Urothelium cell line (cell line): ENCODE data around the gene MAP1S.
A peak's percentile ranks its signal among the peaks of the same experiment; 100 is the strongest.

Experiments used
- DNase-seq: peaks from one replicate; pipeline ENCODE4 v3.0.0; 2011; ENCODE audit warnings: low spot score, mixed read lengths
- FAIRE-seq: peaks from 2 replicates; lab custom pipeline; 2011; peaks lifted over from hg19 to GRCh38; lab: Jason Lieb, UNC

The MAP1S gene

DNA sequence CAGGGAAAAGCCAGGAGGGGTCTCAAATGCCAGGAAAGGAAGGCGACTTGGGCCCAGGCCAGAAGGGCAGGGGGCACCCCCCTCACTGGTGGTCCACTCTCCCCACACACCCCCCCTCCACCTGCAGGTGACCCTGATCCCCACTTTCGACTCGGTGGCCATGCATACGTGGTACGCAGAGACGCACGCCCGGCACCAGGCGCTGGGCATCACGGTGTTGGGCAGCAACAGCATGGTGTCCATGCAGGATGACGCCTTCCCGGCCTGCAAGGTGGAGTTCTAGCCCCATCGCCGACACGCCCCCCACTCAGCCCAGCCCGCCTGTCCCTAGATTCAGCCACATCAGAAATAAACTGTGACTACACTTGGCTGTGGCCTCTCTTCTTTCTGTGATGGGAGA is 14.9 kb downstream of the MAP1S start:
- no peak for DNase-seq
- no peak for FAIRE-seq

DNA sequence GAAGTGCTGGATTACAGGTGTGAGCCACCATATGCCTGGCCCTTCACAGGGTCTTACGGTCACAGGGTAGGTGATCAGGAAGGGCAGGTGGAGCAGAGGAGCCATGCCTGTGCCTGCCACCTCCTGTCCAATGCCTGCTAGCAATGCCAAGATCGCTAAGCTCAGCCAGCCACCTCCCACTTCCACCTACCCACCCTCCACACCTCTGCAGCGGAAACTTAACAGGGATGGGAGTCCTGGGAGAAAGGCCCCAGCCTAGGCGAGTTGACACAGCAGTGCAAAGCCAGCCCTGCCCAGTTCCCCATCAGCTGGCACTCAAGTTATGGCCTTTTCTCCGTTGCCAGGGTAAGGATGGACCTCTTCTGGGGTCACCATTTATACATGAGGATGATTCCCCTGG is 16.1 kb downstream of the MAP1S start:
- DNase-seq (no peak), FAIRE-seq (no peak)

DNA sequence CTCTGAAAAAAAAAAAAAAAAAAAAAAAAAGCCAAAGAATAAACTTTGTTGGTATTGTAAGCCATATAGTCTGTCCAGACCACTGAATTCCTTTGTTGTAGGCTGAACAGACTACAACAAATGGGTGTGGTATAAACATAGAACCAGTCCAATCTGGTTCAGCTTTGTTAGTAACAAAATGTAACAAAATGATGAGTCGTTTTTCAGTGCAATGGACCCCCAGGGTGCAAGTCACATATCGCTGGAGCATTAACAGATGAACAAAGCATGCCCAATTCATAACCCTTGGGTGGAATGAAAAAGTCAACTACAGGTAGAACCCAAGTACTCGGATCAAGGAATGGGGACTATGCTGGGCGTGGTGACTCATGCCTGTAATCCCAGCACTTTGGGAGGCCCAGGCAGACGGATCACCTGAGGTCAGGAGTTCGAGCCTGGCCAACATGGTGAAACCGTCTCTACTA is 18.4 kb downstream of the MAP1S start:
- DNase-seq (no peak), FAIRE-seq (no peak)

DNA sequence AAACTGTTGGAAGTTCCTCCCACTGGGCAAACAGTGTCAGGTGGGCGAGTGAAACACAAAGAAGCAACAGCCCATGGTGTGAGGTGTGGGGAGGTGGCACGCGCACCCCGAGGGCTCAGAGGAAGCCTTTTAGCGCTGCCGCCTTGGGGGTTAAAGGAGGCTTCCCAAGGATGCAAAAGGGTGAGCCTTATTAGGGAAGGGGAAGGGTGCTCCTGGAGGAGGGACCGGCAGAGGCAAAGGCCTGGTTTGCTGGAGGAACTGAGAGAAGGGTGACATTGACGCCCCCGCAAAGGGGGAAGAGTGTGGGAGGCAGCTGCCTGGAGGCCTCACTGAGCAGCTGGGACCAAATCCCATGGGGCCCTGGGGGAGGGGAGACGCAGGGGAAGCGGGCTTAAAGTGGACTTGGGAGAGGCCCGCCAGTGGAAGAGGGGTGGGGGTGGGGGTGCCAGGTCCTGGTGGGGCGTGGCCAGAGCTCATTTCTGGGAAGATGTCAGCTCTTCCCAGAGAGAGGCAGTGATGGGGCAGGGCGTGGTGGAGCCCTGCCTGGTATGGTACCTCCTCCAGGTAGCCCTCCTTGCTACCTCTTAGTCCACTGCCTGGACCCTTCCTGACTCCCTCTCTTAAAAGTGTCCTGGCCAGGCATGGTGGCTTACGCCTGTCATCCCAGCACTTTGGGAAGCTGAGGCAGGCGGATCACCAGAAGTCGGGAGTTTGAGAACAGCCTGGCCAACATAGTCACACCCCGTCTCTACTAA is 20.0 kb downstream of the MAP1S start:
- FAIRE-seq, result no peak
- no peak for DNase-seq

DNA sequence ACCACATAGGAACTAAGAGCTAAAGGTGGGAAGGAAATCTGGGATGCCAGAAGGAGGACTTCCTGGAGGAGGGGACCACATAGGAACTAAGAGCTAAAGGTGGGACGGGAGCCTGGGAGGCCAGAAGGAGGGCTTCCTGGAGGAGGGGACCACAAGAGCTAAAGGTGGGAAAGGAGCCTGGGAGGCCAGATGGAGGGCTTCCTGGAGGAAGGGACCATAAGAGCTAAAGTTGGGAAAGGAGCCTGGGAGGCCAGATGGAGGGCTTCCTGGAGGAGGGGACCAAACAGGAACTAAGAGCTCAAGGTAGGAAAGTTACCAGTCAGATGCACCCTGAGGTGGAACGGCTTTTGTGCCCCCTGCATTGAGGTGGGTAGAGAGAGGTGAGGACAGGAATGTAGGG is 22.2 kb downstream of the MAP1S start:
- no peak for FAIRE-seq
- no peak for DNase-seq

DNA sequence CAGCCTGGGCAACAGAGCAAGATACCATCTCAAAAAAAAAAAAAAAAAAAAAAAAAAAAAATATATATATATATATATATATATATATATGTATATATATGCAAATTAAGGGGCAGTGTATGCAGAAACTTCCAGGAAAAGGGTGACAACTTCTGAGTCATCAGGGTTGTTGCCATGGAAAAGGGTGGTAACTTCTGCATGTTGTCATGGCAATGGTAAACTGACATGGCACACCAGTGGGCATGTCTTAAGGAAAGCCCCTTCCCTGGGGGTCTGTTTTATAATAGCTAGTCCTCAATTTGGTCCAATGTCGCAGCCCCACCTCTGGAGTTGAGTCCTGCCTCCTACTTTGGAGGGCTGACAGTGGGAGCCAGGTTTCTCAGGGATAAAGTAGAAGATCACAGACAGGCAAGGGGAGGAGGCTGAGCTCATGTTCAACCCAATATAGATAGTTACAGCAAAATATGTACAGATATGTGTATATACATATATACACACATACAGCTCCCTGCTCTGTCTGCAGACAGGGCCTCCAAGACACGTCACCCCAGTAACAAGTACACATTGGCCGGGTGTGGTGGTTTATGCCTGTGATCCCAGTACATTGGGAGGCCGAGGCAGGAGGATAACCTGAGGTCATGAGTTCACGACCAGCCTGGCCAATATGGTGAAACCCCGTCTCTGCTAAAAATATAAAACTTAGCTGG is 24.7 kb downstream of the MAP1S start:
- no peak for DNase-seq
- FAIRE-seq, result no peak

DNA sequence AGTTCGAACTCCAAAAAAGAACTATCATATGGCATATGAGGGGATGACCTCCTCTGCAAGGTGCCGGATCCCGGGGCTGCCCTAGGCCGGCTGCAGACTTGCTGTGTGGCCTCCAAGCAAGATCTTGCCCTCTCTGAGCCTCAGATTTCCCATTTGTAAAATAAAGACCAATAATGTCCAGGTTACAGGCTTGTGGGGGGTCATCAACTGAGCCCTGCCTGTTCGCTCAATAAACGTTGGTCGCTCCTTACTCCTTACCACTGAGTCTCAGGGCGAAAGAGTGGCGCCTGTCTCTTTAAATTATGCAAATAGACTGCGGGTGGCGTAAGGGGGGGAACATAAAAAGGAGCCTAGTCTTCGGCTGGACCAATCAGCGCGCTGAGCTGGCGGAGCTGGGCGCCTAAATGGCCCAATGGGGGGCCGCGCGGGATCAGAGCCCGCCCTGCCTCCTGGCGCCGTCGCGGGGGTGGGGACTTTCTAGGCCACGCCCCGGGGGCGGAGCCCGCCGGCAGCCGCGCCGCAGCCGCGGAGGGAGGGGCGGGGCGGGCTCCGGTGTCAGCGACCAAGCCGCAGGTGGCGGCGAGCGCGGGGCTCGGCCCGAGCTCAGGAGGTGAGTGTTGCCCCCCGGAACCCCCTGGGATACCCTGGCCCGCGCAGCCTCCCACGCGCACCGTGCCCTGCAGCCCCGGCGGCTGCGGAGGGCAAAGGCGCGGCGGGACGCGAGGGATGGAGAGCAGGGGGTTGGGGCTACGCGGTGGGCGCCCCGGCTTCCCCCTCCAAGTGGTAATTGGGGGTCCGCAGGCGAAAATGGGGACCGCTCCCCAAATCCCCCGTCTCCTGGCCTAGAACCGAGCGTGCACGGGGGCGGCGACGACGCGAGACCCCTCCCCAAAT is 28.2 kb downstream of the MAP1S start:
- FAIRE-seq, result no peak

DNA sequence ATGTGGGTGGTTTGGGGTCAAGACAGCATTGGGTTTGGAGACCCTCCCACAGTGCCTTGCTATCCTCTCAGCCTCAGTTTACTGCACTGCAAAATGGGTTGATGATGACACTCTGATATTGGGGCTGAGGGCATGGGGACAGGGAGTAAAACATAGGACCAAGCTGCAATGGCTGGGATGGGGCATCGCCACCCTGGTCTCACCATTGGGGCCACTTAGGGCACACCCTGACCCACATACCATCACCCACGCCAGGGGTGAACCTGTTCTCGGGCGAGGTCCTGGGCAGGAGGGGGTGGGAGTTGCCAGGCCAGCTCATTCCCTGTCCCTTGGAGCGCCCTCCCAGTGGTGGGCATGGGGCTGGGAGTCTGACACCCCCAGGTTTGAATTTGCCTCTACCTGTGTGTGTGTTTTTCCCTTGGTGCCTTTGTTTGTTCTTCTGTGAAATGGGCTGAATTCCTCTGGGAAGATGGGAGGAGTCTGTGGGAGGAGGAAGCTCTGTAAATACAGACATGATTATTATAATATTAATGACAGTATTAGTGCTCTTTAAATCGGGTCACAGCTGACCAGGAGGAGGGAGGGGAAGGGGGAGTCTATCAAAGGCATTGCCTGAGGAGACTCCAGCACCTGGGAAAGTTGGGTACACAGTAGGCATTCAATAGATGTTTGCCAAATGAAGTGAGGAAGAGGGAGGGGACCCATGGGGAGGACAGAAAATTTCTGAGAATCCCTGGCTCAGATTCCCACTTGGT is 29.8 kb downstream of the MAP1S start:
- DNase-seq, result no peak
- no peak for FAIRE-seq

More for the DNA sequence above, 28.2 kb downstream of the MAP1S start:
- peak; percentile 96 for DNase-seq

DNA sequence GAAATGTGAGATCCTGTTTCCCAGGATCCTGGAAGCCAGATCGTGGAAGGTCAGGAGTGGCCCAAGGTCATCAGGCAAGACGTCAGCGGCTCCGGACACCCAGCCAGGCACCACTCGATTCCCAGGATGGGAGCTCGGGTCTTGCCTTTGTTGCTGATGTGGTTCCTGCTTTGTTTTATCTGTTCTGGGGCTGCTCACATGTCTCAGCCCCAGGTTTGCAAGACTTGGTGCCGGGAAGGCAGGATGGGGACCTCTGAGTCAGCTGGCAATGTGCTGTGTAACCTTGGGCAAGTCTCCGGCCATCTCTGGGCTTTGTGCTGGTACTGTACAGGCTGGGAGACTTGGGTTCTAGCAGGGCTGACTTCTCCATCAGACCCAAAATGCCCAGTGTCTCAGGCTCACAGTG is 30.6 kb downstream of the MAP1S start:
- FAIRE-seq (no peak), DNase-seq (no peak)

DNA sequence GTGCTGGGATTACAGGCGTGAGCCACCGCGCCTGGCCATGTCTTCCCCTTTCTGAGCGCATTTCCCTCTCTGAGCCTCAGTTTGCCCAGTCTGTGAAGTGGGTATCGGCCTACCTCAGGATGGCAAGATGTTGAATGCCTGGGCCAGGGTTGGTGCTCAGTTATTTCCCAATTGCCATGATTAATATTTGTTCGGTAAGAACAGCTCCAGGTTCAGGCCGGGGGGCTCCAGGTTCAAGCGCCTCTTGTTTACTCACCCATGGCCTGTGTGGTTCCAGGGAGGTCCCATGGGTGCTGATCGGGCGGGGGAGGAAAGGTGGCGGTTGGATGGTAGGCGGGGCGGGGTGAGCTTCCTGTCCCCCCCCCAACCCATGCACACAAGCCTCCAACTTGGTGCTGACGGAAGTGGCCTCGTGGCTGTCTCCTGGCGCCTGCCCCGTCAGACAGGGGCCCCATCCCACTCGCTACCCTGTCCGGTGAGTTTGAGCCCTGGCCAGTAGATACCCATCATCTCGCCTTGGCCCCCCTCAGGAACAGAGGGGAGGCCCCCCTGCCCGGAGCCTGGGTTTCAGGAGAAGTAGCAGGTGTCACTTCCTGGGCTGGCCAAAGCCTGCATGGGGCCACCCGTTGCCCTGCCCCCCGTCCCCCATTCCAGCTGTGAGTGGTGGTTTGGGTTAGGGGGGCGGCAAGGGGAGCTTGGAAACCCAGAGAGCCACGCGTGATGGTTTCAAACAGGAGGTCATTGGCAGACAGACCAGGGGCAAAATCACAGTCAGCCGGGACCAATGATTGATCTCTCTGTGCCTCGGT is 32.0 kb downstream of the MAP1S start, which contains the start of gene FCHO1:
FCHO1 (plus strand) TSS at position 375 of the 809 bp plus-strand sequence. CDS start 3,688 bp downstream, outside the sequence.
- no peak for DNase-seq
- FAIRE-seq, result no peak

DNA sequence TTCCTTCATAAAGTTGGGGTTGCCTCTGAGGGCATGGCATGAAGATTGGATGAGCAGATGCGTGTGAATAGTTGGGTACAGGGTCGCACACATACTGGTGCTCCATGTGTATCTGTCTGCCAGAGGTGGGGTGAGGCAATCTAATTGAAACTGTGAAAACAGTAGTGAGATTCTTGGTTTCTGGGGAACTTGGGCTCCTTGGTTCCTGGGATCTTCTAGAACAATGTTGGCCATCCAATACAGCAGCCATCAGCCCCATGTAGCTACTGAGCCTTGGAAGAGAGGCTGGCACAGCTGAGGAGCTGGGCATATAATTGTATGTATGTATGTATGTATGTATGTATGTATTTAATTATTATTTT is 32.6 kb downstream of the MAP1S start:
- no peak for FAIRE-seq
- no peak for DNase-seq

DNA sequence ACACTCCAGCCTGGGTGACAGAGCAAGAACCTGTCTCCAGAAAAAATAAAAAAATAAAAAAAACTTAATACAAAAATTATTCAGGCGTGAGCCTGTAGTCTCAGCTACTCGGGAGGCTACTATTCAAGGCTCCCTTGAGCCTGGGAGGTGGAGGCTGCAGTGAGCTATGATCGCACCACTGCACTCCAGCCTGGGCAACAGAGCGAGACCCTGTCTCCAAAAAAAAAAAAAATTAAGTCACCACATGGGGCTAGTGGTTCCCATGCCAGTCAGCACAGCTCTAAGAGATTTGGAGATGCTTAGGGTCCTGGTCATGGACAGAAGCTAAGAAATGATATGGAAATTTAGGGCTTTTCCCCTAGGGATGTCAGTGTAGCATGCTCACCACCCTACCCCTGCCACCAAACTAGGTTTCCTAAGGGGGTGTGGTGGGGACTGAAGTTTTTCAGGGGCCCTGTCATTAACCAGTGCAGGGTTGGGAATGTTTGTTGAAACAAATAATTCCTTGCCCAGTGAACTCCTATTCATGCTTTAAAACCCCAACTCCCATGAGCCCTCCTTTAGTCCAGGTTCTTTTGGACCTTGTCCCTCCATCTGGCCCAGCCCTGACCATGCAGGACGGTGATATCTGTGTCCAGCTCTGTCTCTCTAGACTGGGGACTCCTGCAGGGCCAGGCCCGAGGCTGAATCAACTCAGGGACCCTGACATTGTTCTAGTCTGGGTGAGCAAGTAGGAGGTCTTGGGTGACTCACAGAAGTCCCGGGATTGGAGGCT is 33.8 kb downstream of the MAP1S start:
- no peak for DNase-seq
- FAIRE-seq, result no peak

DNA sequence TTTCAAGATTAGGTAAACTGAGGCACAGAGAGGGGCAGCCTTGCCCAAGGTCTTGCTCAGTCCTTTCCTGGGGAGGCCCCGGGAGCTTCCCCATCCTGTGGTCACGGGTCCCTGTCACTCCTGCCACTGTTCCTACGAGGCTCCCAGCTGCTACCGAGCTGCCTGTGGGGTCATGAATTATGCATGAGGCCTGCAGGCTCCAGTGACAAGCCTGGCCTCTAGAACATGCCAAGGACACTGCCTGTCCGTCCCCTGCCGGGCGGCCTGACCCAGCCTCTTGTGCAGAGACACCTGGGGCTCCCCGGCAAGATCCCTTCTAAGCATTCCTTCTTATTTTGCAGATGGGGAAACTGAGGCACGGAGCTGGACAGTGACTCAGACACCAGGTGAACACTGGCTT is 34.7 kb downstream of the MAP1S start:
- no peak for DNase-seq

DNA sequence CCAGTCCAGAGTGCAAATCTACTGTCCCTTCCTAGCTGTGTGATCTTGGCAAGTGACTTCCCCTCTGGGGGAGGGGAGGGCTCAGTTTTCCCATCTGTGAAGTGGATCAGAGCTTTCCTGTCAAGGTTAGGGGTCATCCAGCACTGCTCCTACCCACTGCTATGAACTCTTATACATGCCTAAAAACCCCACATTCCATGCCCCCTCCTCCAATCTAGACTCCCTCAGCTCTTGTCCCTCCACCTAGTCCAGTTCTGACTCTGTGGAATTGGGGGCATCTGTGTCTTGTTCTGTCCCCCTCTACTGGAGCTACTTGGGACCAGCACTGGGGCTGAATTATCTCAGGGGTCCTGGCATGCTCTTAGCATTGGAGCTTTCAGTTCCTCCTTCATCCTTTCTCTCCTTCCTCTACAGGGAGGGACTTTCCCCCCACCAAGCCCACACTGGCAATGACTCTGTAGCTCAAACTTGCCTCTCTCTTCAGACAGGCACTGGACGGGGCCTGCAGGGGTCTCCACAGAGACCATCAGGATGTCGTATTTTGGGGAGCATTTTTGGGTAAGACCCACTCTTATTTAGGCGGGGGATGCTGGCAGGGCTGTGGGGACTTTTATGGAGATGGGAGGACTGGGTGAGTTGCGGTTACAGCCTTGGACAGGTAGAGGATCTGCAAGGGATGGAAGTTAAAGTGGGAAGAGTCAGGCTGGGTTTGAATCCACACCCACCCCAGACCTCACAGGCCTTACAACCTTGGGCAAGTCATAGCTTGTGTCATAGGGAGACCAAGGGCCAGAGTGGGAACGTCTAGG is 35.6 kb downstream of the MAP1S start:
- DNase-seq (no peak), FAIRE-seq (no peak)

More for the DNA sequence above, 34.7 kb downstream of the MAP1S start:
- no peak for FAIRE-seq

DNA sequence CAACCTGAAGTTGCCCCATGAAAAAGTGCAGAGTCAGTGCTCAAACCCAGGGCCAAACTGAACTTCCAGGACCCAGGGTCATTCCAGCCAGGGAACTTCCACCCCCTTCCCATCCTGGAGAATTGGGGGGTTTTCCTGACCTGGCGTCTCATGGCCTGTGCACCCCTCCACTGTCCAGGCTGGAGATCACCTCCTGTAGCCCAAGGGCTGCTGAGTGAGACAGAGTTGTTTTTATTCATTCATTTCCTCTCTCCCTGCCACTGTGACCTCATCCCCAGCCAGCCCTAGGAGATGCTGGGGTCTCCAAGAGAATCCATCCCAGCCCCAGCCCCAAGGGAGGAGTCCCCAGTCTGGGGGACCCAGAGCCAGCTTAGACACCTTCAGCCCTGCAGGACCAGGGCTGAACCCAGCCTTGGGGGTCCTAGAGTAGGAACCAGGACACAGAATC is 36.2 kb downstream of the MAP1S start:
- DNase-seq, result no peak
- no peak for FAIRE-seq

DNA sequence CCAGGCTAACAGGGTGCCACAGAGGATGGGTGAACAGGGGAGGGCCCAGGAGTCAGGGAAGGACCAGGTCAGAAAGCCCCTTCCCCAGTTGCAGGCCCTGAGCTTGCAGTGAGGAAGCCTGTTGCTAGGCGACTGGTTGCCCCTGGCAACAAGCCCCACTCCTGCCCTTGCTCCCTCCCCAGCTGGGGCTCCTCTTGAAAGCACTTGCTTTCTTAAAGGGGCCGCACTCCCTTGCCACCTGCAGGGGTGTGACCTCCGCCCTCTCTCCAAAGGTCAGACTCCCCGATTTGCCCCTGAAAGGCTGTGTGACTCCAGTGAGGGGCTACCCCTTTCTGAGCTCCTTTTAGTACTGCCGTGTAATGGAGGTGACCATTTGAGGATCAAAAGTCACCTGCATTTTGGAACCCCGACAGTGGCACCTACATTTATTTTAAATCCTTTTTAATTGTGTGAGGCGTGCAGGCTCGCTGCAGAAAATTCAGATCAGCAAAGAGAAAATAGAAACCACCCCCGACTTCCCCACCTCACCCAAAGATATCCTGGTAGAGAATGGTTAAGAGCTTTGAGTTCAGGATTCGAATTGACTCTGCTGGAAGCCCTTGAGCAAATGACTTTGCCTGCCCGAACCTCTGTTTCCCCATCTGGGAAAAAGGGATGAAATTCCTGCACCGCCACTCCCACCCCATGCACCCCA is 36.8 kb downstream of the MAP1S start:
- DNase-seq (peak; percentile 72), FAIRE-seq (no peak)

DNA sequence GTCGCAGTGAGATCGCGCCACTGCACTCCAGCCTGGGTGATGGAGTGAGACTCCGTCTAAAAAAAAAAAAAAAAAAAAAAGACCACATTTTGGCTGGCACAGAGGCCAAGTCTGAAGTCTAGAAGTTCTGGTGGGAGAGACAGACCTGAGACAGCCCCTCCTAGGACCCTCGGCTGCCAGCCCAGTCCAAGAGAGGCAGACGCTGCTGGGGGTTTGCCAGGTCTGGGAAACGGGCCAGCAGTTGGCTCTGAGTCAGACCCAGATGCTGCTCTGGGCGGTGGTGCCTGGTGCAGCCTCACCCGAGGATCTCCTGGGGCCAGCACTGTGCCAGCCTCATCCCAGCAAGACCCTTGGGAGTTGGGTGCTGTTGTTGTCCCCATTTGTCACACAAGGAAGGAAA is 37.8 kb downstream of the MAP1S start:
- DNase-seq (peak; percentile 72), FAIRE-seq (no peak)
